B cell (primary cell): ENCODE data around the gene MAML3. TPM values are rescaled to one million over a fixed set of nuclear protein-coding genes. Genes with fewer than 3 reads are reported as not detected.
A peak's percentile ranks its signal among the peaks of the same experiment; 100 is the strongest.

Experiments
- ATAC-seq: fragments of 200-7000 bp; cut with Tn5 transposase; one replicate; pipeline ENCODE4 v1.10.0; 2021; ENCODE audit warnings: low read depth, mild to moderate bottlenecking, moderate number of reproducible peaks, moderate library complexity
- CTCF ChIA-PET: fragments of 350-600 bp; sonication (Branson Sonifier 250); formaldehyde crosslinking; loops from one replicate; lab custom pipeline; 2021; ENCODE audit warnings: antibody characterized with exemption, inconsistent platforms; lab: Charles Lee
- POLR2A ChIA-PET: fragments of 350-600 bp; sonication (Branson Sonifier 250); formaldehyde crosslinking; loops from one replicate; lab custom pipeline; 2021; ENCODE audit warnings: antibody characterized with exemption; lab: Charles Lee
- DNase-seq: peaks from one replicate; pipeline ENCODE4 v3.0.0; 2013
- H2AFZ ChIP-seq: 2 replicates; pipeline ENCODE4 v1.6.1; 2012; ENCODE audit warnings: mild to moderate bottlenecking, low read depth, low read length; ENCODE audit not compliant: insufficient read depth, poor library complexity, severe bottlenecking
- H3K27ac ChIP-seq, 2 donors: 1 replicate in 1 of 2; 2 replicates in 1 of 2; pipeline ENCODE4 v1.5.1; 2012 to 2013; ENCODE audit warnings: low read length in 2 of 2, mild to moderate bottlenecking in 2 of 2, moderate library complexity in 1 of 2
- H3K27me3 ChIP-seq, 4 experiments: fragments of 200-600 bp in 1 of 4; sonication (generic) in 1 of 4; replicated peaks in 1 of 4; 1 replicate in 2 of 4; 2 replicates in 2 of 4; pipeline versions ENCODE4 v1.6.1 to v1.7.0; 2013 to 2016; ENCODE audit warnings: low read length in 3 of 4, mild to moderate bottlenecking in 2 of 4, mixed read lengths in 1 of 4, moderate library complexity in 1 of 4; ENCODE audit not compliant: insufficient read depth in 4 of 4, control insufficient read depth in 3 of 4; ENCODE audit errors: control extremely low read depth in 1 of 4
- H3K36me3 ChIP-seq, 2 experiments: replicated peaks in 1 of 2; 1 replicate in 1 of 2; 2 replicates in 1 of 2; pipeline versions ENCODE4 v1.6.1 to v1.7.1; 2013; ENCODE audit warnings: low read length in 1 of 2; ENCODE audit not compliant: insufficient read depth in 2 of 2, control insufficient read depth in 1 of 2; ENCODE audit errors: control extremely low read depth in 1 of 2, extremely low read depth in 1 of 2
- H3K4me1 ChIP-seq, 2 donors: fragments of 200-600 bp in 1 of 2; sonication (generic) in 1 of 2; 1 replicate in 1 of 2; 2 replicates in 1 of 2; pipeline versions ENCODE4 v1.5.1 to v1.6.1; 2013 to 2017; ENCODE audit warnings: low read length in 2 of 2; ENCODE audit not compliant: control insufficient read depth in 2 of 2, insufficient read depth in 2 of 2
- H3K4me2 ChIP-seq: replicated peaks from 2 replicates; pipeline ENCODE3; 2012; ENCODE audit warnings: mild to moderate bottlenecking, low read depth, low read length; ENCODE audit not compliant: poor library complexity, severe bottlenecking
- H3K4me3 ChIP-seq, 5 experiments: fragments of 200-600 bp in 1 of 5; sonication (generic) in 1 of 5; 1 replicate in 3 of 5; 2 replicates in 2 of 5; pipeline versions ENCODE4 v1.5.1 to v1.7.0; 2011 to 2016; ENCODE audit warnings: low read length in 4 of 5, mild to moderate bottlenecking in 4 of 5, low read depth in 2 of 5, control low read depth in 1 of 5, moderate library complexity in 1 of 5; ENCODE audit not compliant: insufficient read depth in 1 of 5; ENCODE audit errors: control extremely low read depth in 1 of 5, extremely low read depth in 1 of 5
- H3K79me2 ChIP-seq: fragments of 200-600 bp; sonication (generic); one replicate; pipeline ENCODE4 v1.6.0; 2016; ENCODE audit warnings: low read length; ENCODE audit not compliant: control insufficient read depth, insufficient read depth
- H3K9ac ChIP-seq: fragments of 200-600 bp; sonication (generic); 2 replicates; pipeline ENCODE4 v1.6.1; 2017; ENCODE audit warnings: mild to moderate bottlenecking, low read length, moderate library complexity
- H3K9me3 ChIP-seq, 3 donors: one replicate each; pipeline versions ENCODE4 v1.6.1 to v1.7.1; 2013; ENCODE audit warnings: low read length in 2 of 3; ENCODE audit not compliant: control insufficient read depth in 2 of 3, insufficient read depth in 1 of 3; ENCODE audit errors: control extremely low read depth in 1 of 3
- H4K20me1 ChIP-seq: 2 replicates; pipeline ENCODE4 v1.6.0; 2012; ENCODE audit warnings: mild to moderate bottlenecking, low read length; ENCODE audit not compliant: insufficient read depth, control insufficient read depth, poor library complexity, severe bottlenecking
- H3K27ac Mint-ChIP-seq: one replicate; pipeline ENCODE4 v1.8.0; 2021; ENCODE audit warnings: mixed read lengths
- H3K27me3 Mint-ChIP-seq: one replicate; pipeline ENCODE4 v1.8.0; 2021; ENCODE audit warnings: mixed read lengths
- H3K4me1 Mint-ChIP-seq: one replicate; pipeline ENCODE4 v1.8.0; 2021; ENCODE audit warnings: mixed read lengths
- H3K4me3 Mint-ChIP-seq: one replicate; pipeline ENCODE4 v1.8.0; 2021; ENCODE audit warnings: mixed read lengths
- H3K9me3 Mint-ChIP-seq: one replicate; pipeline ENCODE4 v1.8.0; 2022; ENCODE audit warnings: mixed read lengths; ENCODE audit not compliant: insufficient read depth
- CTCF ChIP-seq: fragments of 200-600 bp; IDR thresholded peaks from one replicate; pipeline ENCODE4 v1.8.0; 2022; ENCODE audit warnings: antibody characterized with exemption, mild to moderate bottlenecking
- EZH2 ChIP-seq: IDR thresholded peaks from 2 replicates; pipeline ENCODE4 v1.6.1; 2012; ENCODE audit warnings: borderline replicate concordance, low read depth, mild to moderate bottlenecking, moderate library complexity, low read length; ENCODE audit not compliant: insufficient read depth, poor library complexity, severe bottlenecking
- WGBS: methylation state at CpG from one replicate; pipeline ENCODE4 v1.1.5; 2013; ENCODE audit warnings: missing lambda C conversion rate; ENCODE audit not compliant: insufficient coverage; 5-methylcytosine and 5-hydroxymethylcytosine counted together
- intact Hi-C: fragments of 100-400 bp; cut with micrococcal nuclease; formaldehyde crosslinking; loops from one replicate; pipeline ENCODE4 v1.10.0; 2022
- polyA plus RNA-seq: library from polyadenylated mRNA; depleted of rRNA; stranded (reverse); fragments of >200 nt; gene quantifications from 2 replicates; pipeline ENCODE4 v1.2.3, GENCODE V29; 2012
- total RNA-seq, 2 donors: library from RNA; stranded (reverse); fragments of 120-200 nt in 1 of 2; gene quantifications; 1 replicate in 1 of 2; 2 replicates in 1 of 2; pipeline versions ENCODE4 v1.2.3 to v1.2.4, GENCODE V29; 2013 to 2022

MAML3 gene
- total and polyA plus RNA-seq, 2 donors (not counting 1 experiment from before 2014, with no cell fraction given): 0.94 to 5.3 TPM

GRCh38 chr4:140150886-140151698 lies 2.9 kb downstream of the MAML3 start:
- Mint-ChIP-seq H3K4me3 (peak overlapping the region; percentile 91), H3K27ac (peak overlapping the region; percentile 94), H3K9me3 (no peaks in the 10 kb centered on the region), H3K27me3 (peaks cover 61% of the 10 kb centered on the region), H3K4me1 (peaks cover 40% of the 10 kb centered on the region)
- ATAC-seq (peak; percentile 52), DNase-seq (peak; percentile 83)
- ChIA-PET CTCF (interaction anchor here (0.7 to 2.1 kb wide), 3 partner anchors 99 to 102 kb away, joined by 3 to 13 read pairs (median 6); no protein-coding TSS in a partner anchor), POLR2A (interaction anchor here (0.8 kb wide), 1 partner anchor 92 kb away, joined by 8 read pairs; no protein-coding TSS in a partner anchor)
- H3K9me3 ChIP-seq: peaks cover 0 to 34% (median 0%) of the 10 kb centered on the region in 3 donors
- H3K79me2 ChIP-seq: no peaks in the 10 kb centered on the region
- H3K27ac ChIP-seq: peak overlapping the region; percentile 73 to 83
- peak overlapping the region; percentile 54 to 90 (median 79) for H3K4me3 ChIP-seq
- intact Hi-C loops: loop anchor here (1.0 to 10.0 kb wide), 10 partner anchors 52 to 1069 kb away; partner anchors contain the start of genes ELMOD2 and SCOC
- under 1% methylated on average over 48 of the region's 84 CpGs for WGBS
- no peaks in the 10 kb centered on the region for H4K20me1 ChIP-seq
- H3K4me2 ChIP-seq: peak overlapping the region; percentile 90
- H3K36me3 ChIP-seq: no peaks in the 10 kb centered on the region
- H2AFZ ChIP-seq: peak overlapping the region; percentile 79
- peaks cover 30 to 49% of the 10 kb centered on the region in 2 donors for H3K4me1 ChIP-seq
- peak overlapping the region; percentile 75 for H3K9ac ChIP-seq
- H3K27me3 ChIP-seq: peaks cover 0 to 69% (median 28%) of the 10 kb centered on the region in 4 experiments
- no peak for TF ChIP-seq CTCF
- TF ChIP-seq EZH2: no peak

GRCh38 chr4:140150636-140150885 lies 3.4 kb downstream of the MAML3 start:
- Histone ChIP-seq H3K9me3 (peaks cover 0 to 31% (median 0%) of the 10 kb centered on the region in 3 donors), H2AFZ (peak overlapping the region; percentile 79), H3K36me3 (no peaks in the 10 kb centered on the region), H3K4me1 (peaks cover 24 to 44% of the 10 kb centered on the region in 2 donors), H3K4me2 (peak overlapping the region; percentile 90), H3K4me3 (peak overlapping the region; percentile 54 to 90 (median 79)), H3K79me2 (no peaks in the 10 kb centered on the region), H3K27ac (peak overlapping the region; percentile 53 to 83), H4K20me1 (no peaks in the 10 kb centered on the region), H3K27me3 (peaks cover 0 to 66% (median 28%) of the 10 kb centered on the region in 4 experiments), H3K9ac (peak overlapping the region; percentile 75)
- peak overlapping the region; percentile 91 for H3K4me3 Mint-ChIP-seq
- ATAC-seq: no peak
- H3K9me3 Mint-ChIP-seq: no peaks in the 10 kb centered on the region
- under 1% methylated on average over 13 of the region's 13 CpGs for WGBS
- peaks cover 38% of the 10 kb centered on the region for H3K4me1 Mint-ChIP-seq
- no peak for TF ChIP-seq CTCF
- no peak for TF ChIP-seq EZH2
- peaks cover 61% of the 10 kb centered on the region for H3K27me3 Mint-ChIP-seq
- no peak for DNase-seq
- CTCF ChIA-PET: interaction anchor here (0.7 to 2.1 kb wide), 3 partner anchors 99 to 102 kb away, joined by 3 to 13 read pairs (median 6); no protein-coding TSS in a partner anchor
- POLR2A ChIA-PET: interaction anchor here (0.8 kb wide), 1 partner anchor 93 kb away, joined by 8 read pairs; no protein-coding TSS in a partner anchor
- H3K27ac Mint-ChIP-seq: peak overlapping the region; percentile 94
- intact Hi-C loops: loop anchor here (1.0 to 10.0 kb wide), 10 partner anchors 52 to 1068 kb away; partner anchors contain the start of genes ELMOD2 and SCOC
